Panc1 (cell line): ENCODE data around the gene OR8D4.

Experiments used
- POLR2AphosphoS5 ChIP-seq: IDR thresholded peaks from 2 replicates; pipeline ENCODE4 v1.6.1; 2012; ENCODE audit warnings: mild to moderate bottlenecking, low read depth, low read length, moderate library complexity
- SIN3A ChIP-seq: IDR thresholded peaks from 2 replicates; pipeline ENCODE4 v1.6.1; 2012; ENCODE audit warnings: low read depth, mild to moderate bottlenecking, low read length, moderate library complexity, borderline replicate concordance; ENCODE audit not compliant: insufficient read depth
- TCF7L2 ChIP-seq: IDR thresholded peaks from 2 replicates; pipeline ENCODE4 v1.6.1; 2011; ENCODE audit warnings: mild to moderate bottlenecking, low read depth, low read length, inconsistent platforms
- TF ChIP-seq, protein P1 (sequence below): fragments of 450-650 bp; IDR thresholded peaks from 2 replicates; pipeline ENCODE4 v1.5.1; 2017; ENCODE audit warnings: mild to moderate bottlenecking
- TF ChIP-seq, protein P2 (sequence below), 2 experiments: IDR thresholded peaks; 2 replicates each; pipeline ENCODE4 v1.6.1; 2011 to 2012; ENCODE audit warnings: low read depth in 2 of 2, control low read depth in 1 of 2, low read length in 1 of 2, mild to moderate bottlenecking in 1 of 2, moderate library complexity in 1 of 2; ENCODE audit not compliant: insufficient read depth in 1 of 2

DNA sequence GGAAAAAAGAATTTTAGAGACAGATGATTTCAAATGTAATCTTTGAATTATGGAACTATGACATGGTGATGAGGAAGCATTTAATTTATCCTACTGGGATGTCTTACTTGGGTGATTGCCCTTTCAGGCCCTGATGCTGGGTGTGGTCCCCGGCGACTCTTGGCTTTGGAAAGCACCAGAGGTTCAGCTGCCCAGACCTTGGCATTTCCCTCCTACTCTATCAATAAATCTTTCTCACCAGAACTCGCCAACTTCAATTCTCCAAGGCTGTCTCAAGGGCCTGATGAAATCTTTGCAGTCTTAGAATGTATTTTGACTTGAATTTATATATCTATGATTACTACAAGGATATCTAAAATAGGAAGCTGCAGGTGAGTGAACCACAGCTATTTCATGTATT is 19.0 kb downstream of the OR8D4 start:
- TF ChIP-seq, protein P1, sequence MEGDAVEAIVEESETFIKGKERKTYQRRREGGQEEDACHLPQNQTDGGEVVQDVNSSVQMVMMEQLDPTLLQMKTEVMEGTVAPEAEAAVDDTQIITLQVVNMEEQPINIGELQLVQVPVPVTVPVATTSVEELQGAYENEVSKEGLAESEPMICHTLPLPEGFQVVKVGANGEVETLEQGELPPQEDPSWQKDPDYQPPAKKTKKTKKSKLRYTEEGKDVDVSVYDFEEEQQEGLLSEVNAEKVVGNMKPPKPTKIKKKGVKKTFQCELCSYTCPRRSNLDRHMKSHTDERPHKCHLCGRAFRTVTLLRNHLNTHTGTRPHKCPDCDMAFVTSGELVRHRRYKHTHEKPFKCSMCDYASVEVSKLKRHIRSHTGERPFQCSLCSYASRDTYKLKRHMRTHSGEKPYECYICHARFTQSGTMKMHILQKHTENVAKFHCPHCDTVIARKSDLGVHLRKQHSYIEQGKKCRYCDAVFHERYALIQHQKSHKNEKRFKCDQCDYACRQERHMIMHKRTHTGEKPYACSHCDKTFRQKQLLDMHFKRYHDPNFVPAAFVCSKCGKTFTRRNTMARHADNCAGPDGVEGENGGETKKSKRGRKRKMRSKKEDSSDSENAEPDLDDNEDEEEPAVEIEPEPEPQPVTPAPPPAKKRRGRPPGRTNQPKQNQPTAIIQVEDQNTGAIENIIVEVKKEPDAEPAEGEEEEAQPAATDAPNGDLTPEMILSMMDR, result no peak
- TF ChIP-seq, protein P2, sequence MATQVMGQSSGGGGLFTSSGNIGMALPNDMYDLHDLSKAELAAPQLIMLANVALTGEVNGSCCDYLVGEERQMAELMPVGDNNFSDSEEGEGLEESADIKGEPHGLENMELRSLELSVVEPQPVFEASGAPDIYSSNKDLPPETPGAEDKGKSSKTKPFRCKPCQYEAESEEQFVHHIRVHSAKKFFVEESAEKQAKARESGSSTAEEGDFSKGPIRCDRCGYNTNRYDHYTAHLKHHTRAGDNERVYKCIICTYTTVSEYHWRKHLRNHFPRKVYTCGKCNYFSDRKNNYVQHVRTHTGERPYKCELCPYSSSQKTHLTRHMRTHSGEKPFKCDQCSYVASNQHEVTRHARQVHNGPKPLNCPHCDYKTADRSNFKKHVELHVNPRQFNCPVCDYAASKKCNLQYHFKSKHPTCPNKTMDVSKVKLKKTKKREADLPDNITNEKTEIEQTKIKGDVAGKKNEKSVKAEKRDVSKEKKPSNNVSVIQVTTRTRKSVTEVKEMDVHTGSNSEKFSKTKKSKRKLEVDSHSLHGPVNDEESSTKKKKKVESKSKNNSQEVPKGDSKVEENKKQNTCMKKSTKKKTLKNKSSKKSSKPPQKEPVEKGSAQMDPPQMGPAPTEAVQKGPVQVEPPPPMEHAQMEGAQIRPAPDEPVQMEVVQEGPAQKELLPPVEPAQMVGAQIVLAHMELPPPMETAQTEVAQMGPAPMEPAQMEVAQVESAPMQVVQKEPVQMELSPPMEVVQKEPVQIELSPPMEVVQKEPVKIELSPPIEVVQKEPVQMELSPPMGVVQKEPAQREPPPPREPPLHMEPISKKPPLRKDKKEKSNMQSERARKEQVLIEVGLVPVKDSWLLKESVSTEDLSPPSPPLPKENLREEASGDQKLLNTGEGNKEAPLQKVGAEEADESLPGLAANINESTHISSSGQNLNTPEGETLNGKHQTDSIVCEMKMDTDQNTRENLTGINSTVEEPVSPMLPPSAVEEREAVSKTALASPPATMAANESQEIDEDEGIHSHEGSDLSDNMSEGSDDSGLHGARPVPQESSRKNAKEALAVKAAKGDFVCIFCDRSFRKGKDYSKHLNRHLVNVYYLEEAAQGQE (IDR thresholded peaks at IDR 0.05; ENCODE audit: insufficient read depth in 1 of 2, low read depth in 2 of 2, low read length in 1 of 2), result no peak
- no peak for TF ChIP-seq POLR2AphosphoS5
- no peak for TF ChIP-seq TCF7L2
- TF ChIP-seq SIN3A, result no peak
